Measurements from ENCODE around the gene RLN1. TPM values are rescaled to one million over a fixed set of nuclear protein-coding genes. Genes with fewer than 3 reads are reported as not detected.
A peak's percentile ranks its signal among the peaks of the same experiment; 100 is the strongest.
"Not testable (repeated sequence)": the region's sequence is repeated elsewhere in the genome, so short reads cannot be mapped to it uniquely, and the experiment has no call there.

The RLN1 gene, protein sequence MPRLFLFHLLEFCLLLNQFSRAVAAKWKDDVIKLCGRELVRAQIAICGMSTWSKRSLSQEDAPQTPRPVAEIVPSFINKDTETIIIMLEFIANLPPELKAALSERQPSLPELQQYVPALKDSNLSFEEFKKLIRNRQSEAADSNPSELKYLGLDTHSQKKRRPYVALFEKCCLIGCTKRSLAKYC
- 1.2 TPM in 1 of 2 replicates, not detected in the other for total RNA-seq (2014; rRNA removed; shearing (Covaris generic))
- polyA plus RNA-seq (2016; fragmentation: Nextera tagmentation; extraction: Ambion mirVana), result 3.0 and 3.4 TPM in 2 replicates
- long read RNA-seq, partial matches to known transcripts, result 0 of 1 reads
- long read RNA-seq, other reads (novel, unspliced or antisense), result 0 of 1 reads

- H4K20me1 ChIP-seq (replicated peaks; ENCODE audit: insufficient read depth); H3K9me2 ChIP-seq (ENCODE audit: insufficient read depth); H3K4me1 ChIP-seq (ENCODE audit: insufficient read depth); H3K36me3 Mint-ChIP-seq (ENCODE audit: low read depth); H3K9me3 Mint-ChIP-seq; H3F3A ChIP-seq (replicated peaks; ENCODE audit: low read depth); H3K27me3 Mint-ChIP-seq (ENCODE audit: insufficient read depth, low read depth, poor library complexity); H3K36me3 ChIP-seq (ENCODE audit: insufficient read depth); H3K27me3 ChIP-seq (ENCODE audit: insufficient read depth); H3K4me1 Mint-ChIP-seq; H3K79me2 ChIP-seq (replicated peaks; ENCODE audit: insufficient read depth): not testable (repeated sequence)
- H2AFZ ChIP-seq, result peak within 1 kb of the TSS; percentile 88
- peak; percentile 98 for ATAC-seq
- peak; percentile 59 for DNase-seq (ENCODE audit: low spot score)
- H3K27ac ChIP-seq (ENCODE audit: low read depth), result peak within 1 kb of the TSS; percentile 55; the same call in 1 of the 2 replicates
- Mint-ChIP-seq H3K4me3 (peak within 1 kb of the TSS; percentile 72), H3K27ac (peak within 1 kb of the TSS; percentile 83)
- H3K4me3 ChIP-seq, result peak within 1 kb of the TSS; percentile 44; the same call in 1 of the 2 replicates
- peak within 1 kb of the TSS; percentile 33; the same call in 1 of the 2 replicates for H3K4me2 ChIP-seq
Observed at GRCh38 chr9:5338992-5339981, at the start of gene RLN1. RLN1 (minus strand) TSS chr9:5339876; CDS start chr9:5339746, 130 bp downstream.

- Histone ChIP-seq H2AFZ (no peak overlapping the region), H3K9me2 (ENCODE audit: insufficient read depth) (0 out of 2 replicates have a peak, but pooled peaks cover 3% of the 10 kb centered on the region), H3K4me3 (no peak overlapping the region), H3K27me3 (ENCODE audit: insufficient read depth) (no peaks in the 10 kb centered on the region), H3K36me3 (ENCODE audit: insufficient read depth) (no peaks in the 10 kb centered on the region), H3K79me2 (replicated peaks; ENCODE audit: insufficient read depth) (no peaks in the 10 kb centered on the region), H3K27ac (ENCODE audit: low read depth) (no peak overlapping the region), H4K20me1 (replicated peaks; ENCODE audit: insufficient read depth) (no peaks in the 10 kb centered on the region), H3K4me2 (no peak overlapping the region), H3K4me1 (ENCODE audit: insufficient read depth) (no peaks in the 10 kb centered on the region), H3F3A (replicated peaks; ENCODE audit: low read depth) (no peaks in the 10 kb centered on the region)
- no peak overlapping the region for H3K27ac Mint-ChIP-seq
- H3K27me3 Mint-ChIP-seq (ENCODE audit: insufficient read depth, low read depth, poor library complexity), result no peaks in the 10 kb centered on the region
- no peak for ATAC-seq
- peaks cover 2% of the 10 kb centered on the region; the same call in 1 of the 3 replicates for H3K4me1 Mint-ChIP-seq
- H3K4me3 Mint-ChIP-seq, result no peak overlapping the region
- no peak for DNase-seq (ENCODE audit: low spot score)
- no peaks in the 10 kb centered on the region for H3K36me3 Mint-ChIP-seq (ENCODE audit: low read depth)
- no peaks in the 10 kb centered on the region for H3K9me3 Mint-ChIP-seq
- TF ChIP-seq ZNF114 (CRISPR knock-in tag; IDR thresholded peaks at IDR 0.05), result no peak
- TF ChIP-seq STAT1 (IDR thresholded peaks at IDR 0.05; ENCODE audit: unreplicated experiment), result no peak
- TF ChIP-seq, protein P1, sequence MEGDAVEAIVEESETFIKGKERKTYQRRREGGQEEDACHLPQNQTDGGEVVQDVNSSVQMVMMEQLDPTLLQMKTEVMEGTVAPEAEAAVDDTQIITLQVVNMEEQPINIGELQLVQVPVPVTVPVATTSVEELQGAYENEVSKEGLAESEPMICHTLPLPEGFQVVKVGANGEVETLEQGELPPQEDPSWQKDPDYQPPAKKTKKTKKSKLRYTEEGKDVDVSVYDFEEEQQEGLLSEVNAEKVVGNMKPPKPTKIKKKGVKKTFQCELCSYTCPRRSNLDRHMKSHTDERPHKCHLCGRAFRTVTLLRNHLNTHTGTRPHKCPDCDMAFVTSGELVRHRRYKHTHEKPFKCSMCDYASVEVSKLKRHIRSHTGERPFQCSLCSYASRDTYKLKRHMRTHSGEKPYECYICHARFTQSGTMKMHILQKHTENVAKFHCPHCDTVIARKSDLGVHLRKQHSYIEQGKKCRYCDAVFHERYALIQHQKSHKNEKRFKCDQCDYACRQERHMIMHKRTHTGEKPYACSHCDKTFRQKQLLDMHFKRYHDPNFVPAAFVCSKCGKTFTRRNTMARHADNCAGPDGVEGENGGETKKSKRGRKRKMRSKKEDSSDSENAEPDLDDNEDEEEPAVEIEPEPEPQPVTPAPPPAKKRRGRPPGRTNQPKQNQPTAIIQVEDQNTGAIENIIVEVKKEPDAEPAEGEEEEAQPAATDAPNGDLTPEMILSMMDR (conservative IDR thresholded peaks at IDR 0.05; ENCODE audit: low read depth in 2 of 2), result no peak
- no peak for TF ChIP-seq EZH2 (IDR thresholded peaks at IDR 0.05; ENCODE audit: low read depth, unreplicated experiment)
- TF ChIP-seq, protein P2, sequence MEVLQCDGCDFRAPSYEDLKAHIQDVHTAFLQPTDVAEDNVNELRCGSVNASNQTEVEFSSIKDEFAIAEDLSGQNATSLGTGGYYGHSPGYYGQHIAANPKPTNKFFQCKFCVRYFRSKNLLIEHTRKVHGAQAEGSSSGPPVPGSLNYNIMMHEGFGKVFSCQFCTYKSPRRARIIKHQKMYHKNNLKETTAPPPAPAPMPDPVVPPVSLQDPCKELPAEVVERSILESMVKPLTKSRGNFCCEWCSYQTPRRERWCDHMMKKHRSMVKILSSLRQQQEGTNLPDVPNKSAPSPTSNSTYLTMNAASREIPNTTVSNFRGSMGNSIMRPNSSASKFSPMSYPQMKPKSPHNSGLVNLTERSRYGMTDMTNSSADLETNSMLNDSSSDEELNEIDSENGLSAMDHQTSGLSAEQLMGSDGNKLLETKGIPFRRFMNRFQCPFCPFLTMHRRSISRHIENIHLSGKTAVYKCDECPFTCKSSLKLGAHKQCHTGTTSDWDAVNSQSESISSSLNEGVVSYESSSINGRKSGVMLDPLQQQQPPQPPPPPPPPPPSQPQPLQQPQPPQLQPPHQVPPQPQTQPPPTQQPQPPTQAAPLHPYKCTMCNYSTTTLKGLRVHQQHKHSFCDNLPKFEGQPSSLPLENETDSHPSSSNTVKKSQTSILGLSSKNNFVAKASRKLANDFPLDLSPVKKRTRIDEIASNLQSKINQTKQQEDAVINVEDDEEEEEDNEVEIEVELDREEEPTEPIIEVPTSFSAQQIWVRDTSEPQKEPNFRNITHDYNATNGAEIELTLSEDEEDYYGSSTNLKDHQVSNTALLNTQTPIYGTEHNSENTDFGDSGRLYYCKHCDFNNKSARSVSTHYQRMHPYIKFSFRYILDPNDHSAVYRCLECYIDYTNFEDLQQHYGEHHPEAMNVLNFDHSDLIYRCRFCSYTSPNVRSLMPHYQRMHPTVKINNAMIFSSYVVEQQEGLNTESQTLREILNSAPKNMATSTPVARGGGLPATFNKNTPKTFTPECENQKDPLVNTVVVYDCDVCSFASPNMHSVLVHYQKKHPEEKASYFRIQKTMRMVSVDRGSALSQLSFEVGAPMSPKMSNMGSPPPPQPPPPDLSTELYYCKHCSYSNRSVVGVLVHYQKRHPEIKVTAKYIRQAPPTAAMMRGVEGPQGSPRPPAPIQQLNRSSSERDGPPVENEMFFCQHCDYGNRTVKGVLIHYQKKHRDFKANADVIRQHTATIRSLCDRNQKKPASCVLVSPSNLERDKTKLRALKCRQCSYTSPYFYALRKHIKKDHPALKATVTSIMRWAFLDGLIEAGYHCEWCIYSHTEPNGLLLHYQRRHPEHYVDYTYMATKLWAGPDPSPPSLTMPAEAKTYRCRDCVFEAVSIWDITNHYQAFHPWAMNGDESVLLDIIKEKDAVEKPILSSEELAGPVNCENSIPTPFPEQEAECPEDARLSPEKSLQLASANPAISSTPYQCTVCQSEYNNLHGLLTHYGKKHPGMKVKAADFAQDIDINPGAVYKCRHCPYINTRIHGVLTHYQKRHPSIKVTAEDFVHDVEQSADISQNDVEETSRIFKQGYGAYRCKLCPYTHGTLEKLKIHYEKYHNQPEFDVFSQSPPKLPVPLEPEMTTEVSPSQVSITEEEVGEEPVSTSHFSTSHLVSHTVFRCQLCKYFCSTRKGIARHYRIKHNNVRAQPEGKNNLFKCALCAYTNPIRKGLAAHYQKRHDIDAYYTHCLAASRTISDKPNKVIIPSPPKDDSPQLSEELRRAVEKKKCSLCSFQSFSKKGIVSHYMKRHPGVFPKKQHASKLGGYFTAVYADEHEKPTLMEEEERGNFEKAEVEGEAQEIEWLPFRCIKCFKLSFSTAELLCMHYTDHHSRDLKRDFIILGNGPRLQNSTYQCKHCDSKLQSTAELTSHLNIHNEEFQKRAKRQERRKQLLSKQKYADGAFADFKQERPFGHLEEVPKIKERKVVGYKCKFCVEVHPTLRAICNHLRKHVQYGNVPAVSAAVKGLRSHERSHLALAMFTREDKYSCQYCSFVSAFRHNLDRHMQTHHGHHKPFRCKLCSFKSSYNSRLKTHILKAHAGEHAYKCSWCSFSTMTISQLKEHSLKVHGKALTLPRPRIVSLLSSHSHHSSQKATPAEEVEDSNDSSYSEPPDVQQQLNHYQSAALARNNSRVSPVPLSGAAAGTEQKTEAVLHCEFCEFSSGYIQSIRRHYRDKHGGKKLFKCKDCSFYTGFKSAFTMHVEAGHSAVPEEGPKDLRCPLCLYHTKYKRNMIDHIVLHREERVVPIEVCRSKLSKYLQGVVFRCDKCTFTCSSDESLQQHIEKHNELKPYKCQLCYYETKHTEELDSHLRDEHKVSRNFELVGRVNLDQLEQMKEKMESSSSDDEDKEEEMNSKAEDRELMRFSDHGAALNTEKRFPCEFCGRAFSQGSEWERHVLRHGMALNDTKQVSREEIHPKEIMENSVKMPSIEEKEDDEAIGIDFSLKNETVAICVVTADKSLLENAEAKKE (CRISPR knock-in tag; IDR thresholded peaks at IDR 0.05), result no peak
- TF ChIP-seq EZH2phosphoT487 (IDR thresholded peaks at IDR 0.05; ENCODE audit: unreplicated experiment), result no peak
- TF ChIP-seq, protein P3, sequence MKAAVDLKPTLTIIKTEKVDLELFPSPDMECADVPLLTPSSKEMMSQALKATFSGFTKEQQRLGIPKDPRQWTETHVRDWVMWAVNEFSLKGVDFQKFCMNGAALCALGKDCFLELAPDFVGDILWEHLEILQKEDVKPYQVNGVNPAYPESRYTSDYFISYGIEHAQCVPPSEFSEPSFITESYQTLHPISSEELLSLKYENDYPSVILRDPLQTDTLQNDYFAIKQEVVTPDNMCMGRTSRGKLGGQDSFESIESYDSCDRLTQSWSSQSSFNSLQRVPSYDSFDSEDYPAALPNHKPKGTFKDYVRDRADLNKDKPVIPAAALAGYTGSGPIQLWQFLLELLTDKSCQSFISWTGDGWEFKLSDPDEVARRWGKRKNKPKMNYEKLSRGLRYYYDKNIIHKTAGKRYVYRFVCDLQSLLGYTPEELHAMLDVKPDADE (IDR thresholded peaks at IDR 0.05), result no peak
- TF ChIP-seq ZNF331 (CRISPR knock-in tag; IDR thresholded peaks at IDR 0.05; ENCODE audit: low read depth), result no peak
- TF ChIP-seq JUNB (IDR thresholded peaks at IDR 0.05; ENCODE audit: unreplicated experiment), result no peak
Observed at GRCh38 chr9:5389109-5389732, 49.5 kb upstream of the RLN1 start.
